Measurements from ENCODE around the gene PIGO.

- TF ChIP-seq CTCF (conservative IDR thresholded peaks at IDR 0.05; ENCODE audit: low read depth in 2 of 2) (no peak), EZH2 (IDR thresholded peaks at IDR 0.05; ENCODE audit: low read depth, unreplicated experiment) (no peak)
Observed at GRCh38 chr9:35110327-35110761, 14.0 kb upstream of the PIGO start.

Data from GM23338 (cell line).